ENCODE results near the gene NRXN3. TPM values are rescaled to one million over a fixed set of nuclear protein-coding genes. Genes with fewer than 3 reads are reported as not detected.

The NRXN3 gene
- total RNA-seq, 4 donors from 2014 or later, result 0.04 to 0.16 TPM; not detected in 2

DNA sequence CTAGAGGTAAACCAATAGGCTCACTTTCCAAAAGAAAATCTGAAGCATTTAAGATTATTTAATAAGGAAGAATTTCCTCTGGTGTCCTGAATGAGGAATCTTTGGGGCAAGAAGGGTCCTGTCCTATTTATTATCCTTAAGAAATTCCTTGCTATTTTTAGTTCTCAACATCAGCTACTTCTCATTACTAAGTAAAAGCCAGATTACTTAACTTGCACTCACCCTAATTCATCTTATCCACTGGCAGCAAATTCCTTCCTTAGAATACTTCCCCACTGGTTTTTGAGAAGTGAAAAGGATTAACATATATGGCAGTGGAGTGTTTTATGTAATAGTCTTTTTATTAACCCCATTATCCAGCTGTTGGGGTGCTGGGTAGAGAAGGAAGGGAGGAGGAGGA lies 1273.4 kb downstream of the NRXN3 start:
- no peaks in the 10 kb centered on the region for H3K9me3 ChIP-seq
- no peak for DNase-seq
- H3K27me3 ChIP-seq, result no peaks in the 10 kb centered on the region
- ATAC-seq, result no peak
- no peaks in the 10 kb centered on the region for H3K36me3 ChIP-seq
- no peak overlapping the region for H3K27ac ChIP-seq
- TF ChIP-seq, protein P1, sequence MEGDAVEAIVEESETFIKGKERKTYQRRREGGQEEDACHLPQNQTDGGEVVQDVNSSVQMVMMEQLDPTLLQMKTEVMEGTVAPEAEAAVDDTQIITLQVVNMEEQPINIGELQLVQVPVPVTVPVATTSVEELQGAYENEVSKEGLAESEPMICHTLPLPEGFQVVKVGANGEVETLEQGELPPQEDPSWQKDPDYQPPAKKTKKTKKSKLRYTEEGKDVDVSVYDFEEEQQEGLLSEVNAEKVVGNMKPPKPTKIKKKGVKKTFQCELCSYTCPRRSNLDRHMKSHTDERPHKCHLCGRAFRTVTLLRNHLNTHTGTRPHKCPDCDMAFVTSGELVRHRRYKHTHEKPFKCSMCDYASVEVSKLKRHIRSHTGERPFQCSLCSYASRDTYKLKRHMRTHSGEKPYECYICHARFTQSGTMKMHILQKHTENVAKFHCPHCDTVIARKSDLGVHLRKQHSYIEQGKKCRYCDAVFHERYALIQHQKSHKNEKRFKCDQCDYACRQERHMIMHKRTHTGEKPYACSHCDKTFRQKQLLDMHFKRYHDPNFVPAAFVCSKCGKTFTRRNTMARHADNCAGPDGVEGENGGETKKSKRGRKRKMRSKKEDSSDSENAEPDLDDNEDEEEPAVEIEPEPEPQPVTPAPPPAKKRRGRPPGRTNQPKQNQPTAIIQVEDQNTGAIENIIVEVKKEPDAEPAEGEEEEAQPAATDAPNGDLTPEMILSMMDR (IDR thresholded peaks at IDR 0.05 in 4 of 5, conservative IDR thresholded peaks at IDR 0.05 in 1 of 5), result no peak
- no peak for TF ChIP-seq POLR2A (IDR thresholded peaks at IDR 0.05)
- H3K4me3 ChIP-seq, result no peak overlapping the region
- intact Hi-C loops (cut with DNase I; ENCODE audit: low total_unique reads) (no loop called here), in situ Hi-C loops (cut with MboI; ENCODE audit: low sequenced_read_pairs in 4 of 4) (no loop called here)
- H3K4me1 ChIP-seq, result peaks cover 3% of the 10 kb centered on the region in 2 donors

DNA sequence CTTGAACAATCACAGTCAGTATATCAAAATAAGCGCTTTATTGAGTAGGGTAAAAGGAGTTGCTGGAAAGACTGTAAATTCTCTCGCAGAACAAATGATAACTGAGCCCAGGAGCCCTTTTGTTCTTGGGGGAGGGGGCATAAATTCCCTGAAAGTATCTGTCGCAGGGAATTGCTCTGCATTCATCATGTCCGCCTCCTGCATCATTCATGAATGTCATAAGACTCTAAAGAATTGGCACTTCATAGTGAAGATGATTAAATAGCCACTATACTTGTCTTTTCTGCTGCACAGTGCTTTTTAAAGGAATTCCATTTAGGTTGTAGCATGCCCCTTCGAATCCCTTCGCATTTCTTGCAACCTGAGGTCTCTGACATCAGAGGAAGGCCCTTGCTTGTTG lies 1278.8 kb downstream of the NRXN3 start:
- DNase-seq, result no peak
- no peaks in the 10 kb centered on the region for H3K9me3 ChIP-seq
- in situ Hi-C loops (cut with MboI; ENCODE audit: low sequenced_read_pairs in 4 of 4) (no loop called here), intact Hi-C loops (cut with DNase I; ENCODE audit: low total_unique reads) (no loop called here)
- no peak overlapping the region for H3K4me3 ChIP-seq
- ATAC-seq, result no peak
- no peaks in the 10 kb centered on the region for H3K27me3 ChIP-seq
- no peak overlapping the region for H3K27ac ChIP-seq
- no peaks in the 10 kb centered on the region for H3K4me1 ChIP-seq
- TF ChIP-seq, protein P1 (IDR thresholded peaks at IDR 0.05 in 4 of 5, conservative IDR thresholded peaks at IDR 0.05 in 1 of 5), result no peak
- no peak for TF ChIP-seq POLR2A (IDR thresholded peaks at IDR 0.05)
- H3K36me3 ChIP-seq, result no peaks in the 10 kb centered on the region

DNA sequence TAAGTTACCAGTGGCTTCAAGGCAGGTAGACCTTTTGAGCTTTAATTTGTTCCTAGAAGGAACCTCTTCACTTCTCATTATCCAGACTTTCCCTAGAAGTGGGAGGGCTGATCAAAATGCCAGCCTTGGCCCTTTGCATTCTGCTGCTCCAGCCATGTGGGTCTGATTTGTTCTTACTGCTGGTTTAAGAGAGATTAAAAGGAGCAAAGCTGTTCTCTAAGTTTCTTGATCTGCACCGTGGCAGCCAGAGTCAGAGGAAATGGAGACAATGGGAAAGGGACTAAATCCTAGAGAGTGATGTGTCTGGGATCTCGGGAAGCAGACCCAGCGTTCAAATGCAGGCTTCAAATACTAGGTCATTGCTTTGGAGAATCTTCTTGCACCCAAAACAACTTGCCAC lies 1281.4 kb downstream of the NRXN3 start:
- no peak overlapping the region for H3K27ac ChIP-seq
- ATAC-seq (no peak), DNase-seq (no peak)
- TF ChIP-seq POLR2A (IDR thresholded peaks at IDR 0.05), result no peak
- TF ChIP-seq, protein P1 (IDR thresholded peaks at IDR 0.05 in 4 of 5, conservative IDR thresholded peaks at IDR 0.05 in 1 of 5), result no peak
- no peaks in the 10 kb centered on the region for H3K27me3 ChIP-seq
- H3K4me1 ChIP-seq, result no peaks in the 10 kb centered on the region
- no peak overlapping the region for H3K4me3 ChIP-seq
- intact Hi-C loops (cut with DNase I; ENCODE audit: low total_unique reads) (no loop called here), in situ Hi-C loops (cut with MboI; ENCODE audit: low sequenced_read_pairs in 4 of 4) (no loop called here)
- no peaks in the 10 kb centered on the region for H3K36me3 ChIP-seq
- H3K9me3 ChIP-seq, result no peaks in the 10 kb centered on the region

DNA sequence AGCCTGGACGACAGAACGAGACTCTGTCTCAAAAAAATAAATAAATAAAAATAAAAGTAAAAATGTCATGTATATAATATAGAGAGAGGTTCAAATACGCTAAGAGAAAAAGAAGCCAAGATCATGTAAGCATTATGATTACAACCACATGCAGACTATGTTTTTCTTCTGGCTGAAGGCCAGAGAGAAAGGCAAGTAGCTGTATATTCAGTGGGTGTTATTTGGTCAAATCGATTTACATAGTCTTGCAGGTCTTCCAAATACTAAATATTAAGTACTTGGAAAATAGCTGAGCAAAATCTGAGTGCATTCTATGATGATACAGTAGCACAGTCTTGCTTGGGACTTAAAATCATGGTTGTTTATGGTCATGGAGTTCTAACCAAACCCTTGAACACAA lies 1283.1 kb downstream of the NRXN3 start:
- Histone ChIP-seq H3K27me3 (no peaks in the 10 kb centered on the region), H3K36me3 (no peaks in the 10 kb centered on the region), H3K4me3 (no peak overlapping the region), H3K9me3 (no peaks in the 10 kb centered on the region), H3K27ac (no peak overlapping the region), H3K4me1 (no peaks in the 10 kb centered on the region)
- no peak for DNase-seq
- ATAC-seq, result no peak
- intact Hi-C loops (cut with DNase I; ENCODE audit: low total_unique reads), result no loop called here
- in situ Hi-C loops (cut with MboI; ENCODE audit: low sequenced_read_pairs in 4 of 4), result no loop called here
- TF ChIP-seq, protein P1 (IDR thresholded peaks at IDR 0.05 in 4 of 5, conservative IDR thresholded peaks at IDR 0.05 in 1 of 5), result no peak
- TF ChIP-seq POLR2A (IDR thresholded peaks at IDR 0.05), result no peak

DNA sequence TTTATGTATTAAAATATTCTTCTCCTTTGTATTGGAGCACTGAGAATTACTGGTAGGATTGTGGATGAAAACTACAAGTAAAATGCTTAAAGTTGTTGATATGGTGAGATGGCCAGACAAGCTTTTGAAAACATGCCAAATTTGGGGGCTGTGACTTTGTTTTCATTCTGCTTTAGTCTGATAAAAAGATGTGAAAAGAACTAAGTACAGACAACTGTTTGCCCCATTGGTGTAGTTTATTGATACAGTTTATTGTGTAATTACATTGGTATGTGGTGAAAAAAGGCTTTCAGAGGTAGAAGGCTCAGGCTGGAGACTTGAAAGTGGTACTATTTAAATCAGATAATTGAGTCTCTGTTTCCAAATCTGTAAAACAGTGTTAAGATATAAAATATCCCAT lies 1294.3 kb downstream of the NRXN3 start:
- DNase-seq, result no peak
- ATAC-seq, result no peak
- no peaks in the 10 kb centered on the region for H3K27me3 ChIP-seq
- H3K9me3 ChIP-seq, result no peaks in the 10 kb centered on the region
- H3K27ac ChIP-seq, result no peak overlapping the region
- no peaks in the 10 kb centered on the region for H3K36me3 ChIP-seq
- in situ Hi-C loops (cut with MboI; ENCODE audit: low sequenced_read_pairs in 4 of 4) (no loop called here), intact Hi-C loops (cut with DNase I; ENCODE audit: low total_unique reads) (no loop called here)
- H3K4me1 ChIP-seq, result no peaks in the 10 kb centered on the region
- no peak for TF ChIP-seq POLR2A (IDR thresholded peaks at IDR 0.05)
- TF ChIP-seq, protein P1 (IDR thresholded peaks at IDR 0.05 in 4 of 5, conservative IDR thresholded peaks at IDR 0.05 in 1 of 5), result no peak
- H3K4me3 ChIP-seq, result no peak overlapping the region
